Hepatocyte (in vitro differentiated cells): ENCODE measurements around the gene TTLL10.

Experiments
- CTCF ChIP-seq: fragments of 200-600 bp; sonication (generic); IDR thresholded peaks from 2 replicates; pipeline ENCODE4 v1.5.1; 2016; ENCODE audit warnings: antibody characterized with exemption, mild to moderate bottlenecking; ENCODE audit not compliant: poor library complexity
- EZH2 ChIP-seq: fragments of 200-600 bp; sonication (generic); IDR thresholded peaks from 2 replicates; pipeline ENCODE4 v1.6.1; 2016; ENCODE audit warnings: antibody characterized with exemption, mild to moderate bottlenecking, borderline replicate concordance
- EZH2phosphoT487 ChIP-seq: fragments of 200-600 bp; sonication (generic); IDR thresholded peaks from one replicate; pipeline ENCODE4 v1.6.1; 2018; ENCODE audit warnings: antibody characterized with exemption, mild to moderate bottlenecking, low read depth, moderate library complexity; ENCODE audit not compliant: unreplicated experiment, severe bottlenecking

- TF ChIP-seq CTCF, result no peak
- no peak for TF ChIP-seq EZH2
- no peak for TF ChIP-seq EZH2phosphoT487
These were observed 19.8 kb upstream of the TTLL10 start for GRCh38 chr1:1153874-1154273.
